HG03135 (cell line): ENCODE results near the gene PTGDS.

Source experiments
- ATAC-seq: cut with Tn5 transposase; IDR thresholded peaks from one replicate; pipeline ENCODE4 v1.9.1; 2021; ENCODE audit warnings: mild to moderate bottlenecking, moderate library complexity; ENCODE audit not compliant: unreplicated experiment

PTGDS gene

DNA sequence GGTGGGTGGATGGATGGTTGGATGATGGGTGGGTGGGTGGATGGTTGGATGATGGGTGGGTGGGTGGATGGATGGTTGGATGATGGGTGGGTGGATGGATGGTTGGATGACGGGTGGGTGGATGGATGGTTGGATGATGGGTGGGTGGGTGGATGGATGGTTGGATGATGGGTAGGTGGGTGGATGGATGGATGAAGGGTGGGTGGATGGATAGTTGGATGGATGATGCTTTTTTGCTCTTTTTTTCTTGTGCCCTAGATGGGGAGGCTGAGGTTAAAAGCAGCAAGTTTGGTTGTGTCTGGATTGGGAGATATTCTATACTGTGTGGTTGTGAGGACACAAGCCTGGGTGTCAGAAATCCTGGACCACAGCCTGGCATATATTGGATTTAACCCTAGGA is 19.8 kb upstream of the PTGDS start:
- no peak for ATAC-seq

DNA sequence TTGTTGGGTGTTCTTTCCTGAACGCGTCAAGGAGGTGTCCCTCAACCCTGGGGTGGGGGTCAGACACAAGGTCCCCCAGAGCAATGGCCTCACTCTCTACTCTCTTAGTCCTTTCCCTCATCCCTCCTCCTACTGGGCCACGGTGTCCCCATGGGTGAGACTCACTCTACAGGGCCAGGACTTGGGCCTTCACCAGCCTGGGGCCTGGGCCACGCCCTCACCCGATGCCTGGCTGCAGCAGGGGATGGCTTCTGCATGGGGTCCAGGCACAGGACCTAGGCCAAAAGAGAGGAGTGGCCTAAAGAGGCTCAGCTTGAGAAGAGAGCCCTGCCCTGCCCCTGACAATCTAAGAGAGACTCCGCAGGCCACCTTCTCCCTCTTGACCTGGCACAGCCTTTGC is 19.4 kb upstream of the PTGDS start:
- ATAC-seq, result no peak

DNA sequence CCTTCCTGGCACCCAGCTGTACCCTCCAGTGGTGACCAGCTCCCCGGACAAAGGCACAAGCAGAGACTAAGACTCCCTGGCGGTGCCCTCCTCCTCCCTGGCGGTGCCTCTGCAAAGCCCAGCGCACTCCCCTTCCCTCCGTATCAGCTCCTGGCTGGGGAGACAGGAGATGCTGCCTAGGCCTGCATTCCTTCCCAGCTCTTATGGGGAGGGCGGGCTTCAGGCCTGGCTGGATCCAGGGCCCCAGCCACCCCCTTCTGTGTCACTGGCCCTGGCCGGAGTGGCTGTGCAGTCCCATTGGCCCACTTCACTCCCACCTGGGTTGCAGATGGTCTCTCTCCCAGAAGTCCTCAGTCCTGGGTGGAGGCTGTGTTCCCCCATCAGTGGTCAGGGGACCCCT is 18.8 kb upstream of the PTGDS start:
- no peak for ATAC-seq

DNA sequence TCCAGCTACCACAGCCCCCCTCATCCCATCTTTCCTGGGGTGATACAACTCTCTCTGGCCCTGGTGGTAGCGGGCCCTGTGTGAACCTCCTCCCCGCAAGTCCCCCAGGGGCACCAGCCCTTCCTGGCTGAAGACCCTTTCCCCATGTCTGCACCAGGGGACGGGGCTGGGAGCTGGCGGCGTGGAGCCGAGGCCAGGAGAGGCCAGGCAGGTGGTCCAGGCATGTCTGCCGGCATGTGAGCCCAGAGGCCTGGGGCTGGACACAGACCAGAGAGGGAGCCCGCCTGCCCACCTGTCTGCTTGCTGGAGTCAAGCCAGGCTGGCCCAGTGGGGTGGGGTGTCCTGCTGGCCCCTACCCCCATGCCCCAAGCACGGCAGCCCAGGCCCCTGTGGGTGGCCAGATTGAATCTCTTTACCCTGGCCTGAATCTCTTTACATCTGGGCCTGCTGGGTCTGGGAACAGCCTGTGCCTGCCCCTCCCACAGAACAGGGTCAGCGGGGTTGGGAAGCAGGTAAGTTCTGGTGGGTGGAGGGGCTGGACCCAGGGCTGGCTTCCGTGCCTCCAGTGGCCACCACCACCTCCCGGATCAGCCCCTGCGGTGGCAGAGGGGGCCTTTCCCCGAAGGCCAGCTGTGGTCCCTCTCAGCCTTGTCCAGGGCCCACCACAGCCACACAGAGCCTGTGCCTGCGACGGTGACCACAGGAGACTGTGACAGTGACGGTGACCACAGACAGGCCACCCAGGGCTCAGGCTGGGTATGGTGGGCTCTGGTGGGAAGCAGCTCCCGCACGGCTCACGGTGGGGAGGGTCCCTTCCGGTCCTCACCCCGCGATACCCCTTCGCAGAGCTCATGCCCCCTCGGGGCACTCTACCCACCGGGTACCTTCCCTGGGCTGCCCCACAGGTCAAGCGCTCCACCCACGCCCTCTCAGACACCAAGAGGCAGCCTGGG is 18.1 kb upstream of the PTGDS start:
- no peak for ATAC-seq

DNA sequence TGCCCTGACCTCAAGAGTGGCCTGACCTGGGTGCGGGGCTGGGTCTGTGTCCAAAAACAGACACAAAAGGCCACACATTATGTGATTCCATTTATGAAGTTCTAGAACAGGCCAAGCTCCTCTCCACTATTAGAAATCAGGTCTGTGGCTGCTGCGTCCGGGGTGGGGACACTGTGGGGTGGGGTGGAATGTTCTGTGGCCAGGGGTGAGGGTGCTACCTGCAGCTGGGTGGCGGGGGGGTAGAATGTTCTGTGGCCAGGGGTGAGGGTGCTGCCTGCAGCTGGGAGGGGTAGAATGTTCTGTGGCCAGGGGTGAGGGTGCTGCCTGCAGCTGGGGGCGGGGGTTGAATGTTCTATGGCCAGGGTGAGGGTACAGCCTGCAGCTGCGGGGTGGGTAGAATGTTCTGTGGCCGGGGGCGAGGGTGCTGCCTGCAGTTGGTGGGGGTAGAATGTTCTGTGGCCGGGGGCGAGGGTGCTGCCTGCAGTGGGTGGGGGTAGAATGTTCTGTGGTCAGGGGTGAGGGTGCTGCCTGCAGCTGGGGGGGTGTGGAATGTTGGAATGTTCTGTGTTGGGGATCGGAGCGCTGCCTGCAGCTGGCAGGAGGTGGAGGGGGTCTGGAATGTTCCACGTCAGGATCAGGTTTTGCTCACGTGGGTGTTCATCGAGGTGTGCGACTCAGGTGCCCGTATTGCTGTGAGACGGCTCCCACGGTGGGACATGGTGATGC is 16.9 kb upstream of the PTGDS start:
- ATAC-seq, result no peak

DNA sequence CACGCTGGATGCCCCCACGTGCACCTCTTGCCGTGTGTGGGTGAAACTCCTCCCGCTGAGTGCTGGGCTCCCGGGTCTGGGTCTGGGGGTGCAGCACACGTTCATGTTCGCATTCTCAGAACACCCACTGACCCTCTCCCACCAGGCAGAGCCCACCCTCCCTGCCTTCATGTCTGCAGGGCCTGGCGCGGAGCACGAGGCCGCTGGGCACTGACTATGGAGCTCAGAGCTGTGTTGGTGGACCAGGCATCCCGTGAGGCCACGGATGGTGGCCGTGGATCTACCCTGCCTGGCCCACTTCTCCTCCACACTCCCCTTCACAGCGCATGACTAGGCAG is 16.4 kb upstream of the PTGDS start:
- ATAC-seq, result no peak

DNA sequence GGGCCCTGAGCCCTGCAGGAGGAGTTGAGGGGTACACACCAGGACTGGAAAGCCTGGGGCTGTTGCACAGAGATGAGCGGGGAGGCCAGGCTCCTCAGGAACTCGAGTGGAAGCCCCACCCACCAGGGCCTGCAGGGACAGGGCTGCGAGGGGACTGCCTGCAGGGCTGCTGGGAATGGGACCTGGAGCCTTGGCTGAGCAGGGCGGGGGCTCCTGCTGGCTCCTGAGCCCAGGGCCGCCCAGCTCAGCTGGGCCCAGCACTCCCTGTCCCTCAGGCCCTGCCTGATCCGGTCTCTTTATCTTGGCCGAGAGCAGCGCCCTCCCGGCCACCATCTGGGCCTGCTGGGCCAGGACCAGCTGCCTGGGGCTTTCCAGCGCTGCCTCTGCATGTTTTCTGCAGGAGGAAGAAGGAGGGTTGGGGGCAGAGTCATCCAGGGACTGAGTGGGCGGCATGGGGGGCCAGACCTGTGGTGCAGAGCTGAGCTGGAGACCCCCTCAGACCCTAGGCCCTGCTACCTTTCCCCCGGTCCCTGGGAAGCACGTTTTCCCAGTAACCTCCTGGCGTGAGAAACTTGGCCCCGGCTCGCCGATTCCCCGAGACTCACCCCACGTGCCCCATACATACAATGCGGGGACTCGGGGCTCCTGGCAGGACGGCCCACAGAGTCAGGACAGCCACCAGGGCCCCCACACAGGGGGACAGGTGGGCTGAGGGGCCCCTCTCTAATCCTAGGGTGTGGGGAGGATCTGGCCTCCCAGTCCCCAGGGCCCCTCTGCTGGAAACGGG is 15.8 kb upstream of the PTGDS start:
- no peak for ATAC-seq

DNA sequence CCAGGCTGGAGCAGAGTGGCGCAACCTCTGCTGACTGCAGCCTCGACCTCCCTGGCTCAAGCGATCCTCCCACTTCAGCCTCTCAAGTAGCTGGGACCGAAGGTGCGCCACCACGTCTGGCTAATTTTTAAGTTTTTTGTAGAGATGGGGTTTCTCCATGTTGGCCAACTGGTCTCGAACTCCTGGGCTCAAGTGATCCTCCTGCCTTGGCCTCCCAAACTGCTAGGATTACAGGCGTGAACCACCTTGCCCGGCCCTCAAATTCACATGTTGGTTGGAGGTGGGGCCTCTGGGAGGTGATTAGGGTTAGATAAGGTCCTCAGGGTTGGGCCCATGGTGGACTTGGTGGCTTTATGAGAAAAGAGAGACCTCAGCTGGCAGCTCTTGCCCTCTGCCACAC is 15.1 kb upstream of the PTGDS start:
- no peak for ATAC-seq

DNA sequence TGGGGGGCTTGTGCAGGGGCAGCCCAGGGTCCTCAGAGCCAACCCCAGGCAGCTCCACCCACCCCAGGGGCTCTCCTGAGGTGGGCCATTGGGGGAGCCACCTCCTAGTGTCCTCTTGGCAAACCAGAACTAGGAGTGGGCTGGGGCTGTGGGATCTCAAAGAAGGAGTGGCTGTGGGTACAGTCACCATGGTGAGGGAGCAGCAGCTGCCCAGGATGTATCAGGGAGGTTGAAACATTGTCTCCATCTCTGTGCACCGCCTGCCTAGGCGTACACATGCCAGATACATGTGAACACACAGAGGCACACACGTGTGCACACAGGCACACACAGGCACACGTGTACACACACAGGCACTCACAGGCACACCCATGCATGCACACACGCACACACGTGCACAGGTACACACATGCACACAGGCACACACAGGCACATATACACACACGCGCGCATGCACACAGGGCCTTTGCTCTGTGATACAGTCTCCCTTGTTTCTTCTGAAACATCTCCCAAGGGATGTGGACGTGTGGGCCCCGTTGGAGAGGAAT is 14.5 kb upstream of the PTGDS start:
- ATAC-seq, result no peak

DNA sequence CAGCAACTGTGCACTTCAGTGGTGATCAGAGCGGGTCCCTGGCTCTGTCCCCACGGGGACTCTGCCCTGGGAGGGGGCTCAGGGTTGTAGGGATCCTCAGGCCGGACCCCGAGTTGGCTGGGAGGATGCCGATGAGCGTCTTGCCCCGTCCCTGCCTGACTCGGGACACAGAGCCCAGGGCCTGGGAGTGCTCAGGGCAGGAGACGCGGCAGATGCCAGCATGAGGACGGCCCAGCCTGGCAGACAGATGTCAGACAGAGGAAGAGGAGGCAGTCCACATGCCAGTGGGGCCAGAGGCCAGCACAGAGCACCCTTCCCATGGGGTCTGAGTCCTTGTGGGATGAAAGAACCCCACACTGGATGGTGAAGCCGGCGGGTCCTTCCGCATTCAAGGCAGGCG is 14.0 kb upstream of the PTGDS start:
- ATAC-seq, result no peak

DNA sequence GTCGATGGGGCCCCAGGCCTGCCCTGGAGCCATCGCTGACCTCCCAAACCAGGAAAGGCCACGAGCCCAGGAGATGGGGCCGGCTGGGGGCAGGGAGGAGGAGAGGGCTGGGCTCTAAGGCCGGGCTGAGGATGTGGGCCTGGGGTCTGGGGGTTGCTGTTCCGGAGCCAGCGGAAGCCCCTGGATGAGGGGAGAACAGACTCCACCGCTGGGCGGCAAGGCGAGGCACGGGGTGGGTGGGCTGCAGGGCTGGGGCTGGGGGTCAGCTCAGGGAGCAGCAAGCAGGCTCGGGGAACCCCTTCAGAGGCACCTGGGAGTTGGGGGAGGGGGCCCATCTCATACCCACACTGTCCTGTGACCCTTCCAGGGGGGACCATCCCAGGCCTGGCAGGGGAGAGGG is 13.6 kb upstream of the PTGDS start:
- ATAC-seq, result no peak

DNA sequence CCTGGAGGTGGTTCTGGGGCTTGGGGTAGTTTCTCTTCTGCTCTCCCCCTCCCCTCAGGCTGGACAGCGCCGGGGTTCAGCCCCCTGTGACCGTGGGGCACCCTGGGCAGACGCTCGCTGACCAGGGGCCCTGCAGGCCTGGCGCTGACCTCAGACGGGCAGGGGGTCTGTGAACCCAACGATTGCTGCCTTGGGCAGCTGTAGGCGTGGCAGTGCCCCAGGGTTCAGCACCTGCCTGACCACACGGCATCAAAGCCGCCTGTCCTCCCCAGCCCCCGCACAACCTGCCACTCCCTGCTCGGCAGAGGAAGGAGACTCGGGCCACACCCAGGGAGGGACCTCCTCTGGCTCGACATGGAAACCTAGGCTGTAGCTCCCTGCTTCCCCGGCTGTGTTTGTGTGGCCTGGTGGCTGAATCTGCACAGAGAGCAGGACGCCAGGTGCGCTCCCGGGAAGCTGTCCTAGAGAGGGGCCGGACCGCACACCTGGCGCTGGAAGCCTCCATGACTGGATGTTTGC is 13.1 kb upstream of the PTGDS start:
- no peak for ATAC-seq

DNA sequence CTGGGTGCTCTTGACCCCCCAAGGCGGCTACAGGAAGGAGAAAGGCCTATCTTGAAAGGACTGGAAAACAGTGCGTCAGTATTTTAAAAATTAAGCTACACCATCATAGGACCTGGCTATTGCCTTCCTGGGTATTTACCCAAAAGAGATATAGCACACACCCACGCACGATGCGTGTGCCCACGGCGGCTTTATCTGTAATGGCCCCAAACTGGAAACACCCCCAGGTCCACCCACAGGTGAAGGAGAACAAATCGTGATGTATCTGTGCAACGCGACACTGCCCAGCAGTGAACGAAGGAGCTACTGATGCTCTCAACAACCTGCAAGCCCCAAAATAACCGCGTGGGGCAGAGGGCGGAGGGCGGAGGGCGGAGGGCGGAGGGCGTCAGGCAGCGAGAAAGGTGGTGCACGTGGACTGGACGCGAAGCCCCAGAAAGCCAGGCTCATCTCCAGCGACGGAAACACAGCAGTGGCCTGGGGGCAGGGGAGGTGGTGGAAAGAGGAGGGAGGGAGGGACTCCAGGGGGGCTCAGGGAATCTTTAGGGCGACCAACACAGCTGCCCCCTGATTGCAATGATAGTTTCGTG is 12.4 kb upstream of the PTGDS start:
- no peak for ATAC-seq

DNA sequence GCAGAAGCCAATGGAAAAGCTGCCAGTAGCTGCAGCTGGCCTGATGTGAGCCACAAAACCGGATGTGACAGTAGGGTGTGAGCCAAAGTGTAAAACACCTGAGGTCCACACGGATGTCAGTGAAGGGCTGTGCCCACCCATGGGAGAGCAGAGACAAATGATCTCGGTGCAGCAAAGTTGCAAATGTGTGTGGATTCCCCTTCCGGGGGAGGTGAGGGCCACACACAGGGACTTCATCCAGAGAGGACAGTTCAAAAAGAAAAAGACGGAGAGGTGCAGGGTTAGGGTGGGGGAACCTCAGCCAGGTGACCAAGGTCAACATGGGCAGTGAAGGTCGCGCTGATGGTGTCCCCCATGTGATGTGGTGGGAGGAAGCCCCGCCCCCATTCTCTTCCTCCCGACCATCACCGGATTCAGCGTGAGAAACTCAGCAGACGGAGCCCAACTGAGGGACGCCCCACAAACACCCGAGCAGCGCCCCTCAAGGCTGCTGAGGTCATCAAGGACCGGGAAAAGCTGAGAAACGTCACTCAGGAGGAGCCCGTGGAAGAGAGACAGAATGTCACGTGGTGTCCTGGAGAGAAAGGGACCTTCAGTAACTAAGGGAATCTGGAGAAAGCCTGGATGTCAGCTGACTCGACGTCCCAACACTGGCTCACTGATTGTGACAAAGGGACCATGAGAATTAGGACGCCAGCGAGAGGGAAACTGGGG is 11.4 kb upstream of the PTGDS start:
- ATAC-seq, result no peak

DNA sequence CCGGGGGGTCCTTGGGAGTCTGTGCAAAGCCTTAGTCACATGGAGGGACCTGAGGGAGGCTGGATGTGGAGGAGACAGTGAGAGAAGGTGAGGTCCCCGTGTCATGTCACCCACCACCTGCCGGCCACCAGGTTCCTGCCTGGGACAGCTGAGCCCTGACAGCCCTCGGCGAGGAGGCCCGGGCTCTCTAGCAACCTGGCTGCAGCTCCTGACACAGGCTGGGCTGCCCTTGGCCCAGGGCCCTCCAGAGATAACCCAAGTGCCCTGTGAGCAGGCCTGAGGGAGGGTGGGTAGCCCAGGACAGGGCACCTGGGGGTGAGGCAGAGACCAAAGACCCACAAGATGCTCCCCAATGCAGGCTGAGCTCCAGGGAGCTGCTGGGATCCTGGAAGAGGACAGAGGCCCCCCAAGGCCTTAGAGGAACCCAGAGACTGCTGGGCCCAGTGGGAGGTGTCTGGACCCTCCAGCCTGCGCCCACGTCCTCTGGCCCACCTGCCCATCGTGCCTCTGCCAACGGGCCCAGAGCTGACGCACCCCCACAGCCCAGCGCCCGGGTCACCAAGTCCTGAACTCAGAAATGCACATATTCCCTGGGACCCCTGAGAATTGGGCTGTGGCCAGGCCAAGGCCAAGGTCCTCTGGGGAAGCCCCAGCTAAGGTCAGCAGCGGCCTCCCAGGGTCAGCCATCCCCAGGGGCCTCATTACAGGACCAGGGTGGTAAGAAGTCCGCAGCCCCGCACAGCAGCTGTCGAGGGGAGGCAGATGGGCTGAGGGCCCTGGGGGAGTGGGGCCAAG is 8.8 kb upstream of the PTGDS start:
- ATAC-seq, result no peak

DNA sequence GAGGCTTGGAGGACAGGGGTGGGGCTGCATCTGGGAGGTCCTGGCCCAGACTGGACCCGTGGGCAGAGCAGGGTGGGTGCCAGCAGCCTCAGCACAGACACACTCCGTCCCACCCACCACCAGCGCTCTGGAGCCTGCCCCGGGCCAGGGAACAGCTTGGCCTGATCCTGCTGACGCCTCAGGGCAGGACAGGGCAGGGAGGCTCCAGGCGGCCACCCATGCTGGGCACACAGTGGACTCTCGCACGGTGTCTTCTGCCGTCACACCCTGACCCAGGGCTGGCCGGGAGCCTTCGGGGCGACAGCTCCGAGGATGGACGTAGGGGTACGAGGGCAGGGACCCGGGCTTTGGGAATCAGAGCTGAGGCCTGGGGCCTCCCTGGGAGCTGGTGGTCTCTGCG is 8.2 kb upstream of the PTGDS start:
- ATAC-seq, result no peak

DNA sequence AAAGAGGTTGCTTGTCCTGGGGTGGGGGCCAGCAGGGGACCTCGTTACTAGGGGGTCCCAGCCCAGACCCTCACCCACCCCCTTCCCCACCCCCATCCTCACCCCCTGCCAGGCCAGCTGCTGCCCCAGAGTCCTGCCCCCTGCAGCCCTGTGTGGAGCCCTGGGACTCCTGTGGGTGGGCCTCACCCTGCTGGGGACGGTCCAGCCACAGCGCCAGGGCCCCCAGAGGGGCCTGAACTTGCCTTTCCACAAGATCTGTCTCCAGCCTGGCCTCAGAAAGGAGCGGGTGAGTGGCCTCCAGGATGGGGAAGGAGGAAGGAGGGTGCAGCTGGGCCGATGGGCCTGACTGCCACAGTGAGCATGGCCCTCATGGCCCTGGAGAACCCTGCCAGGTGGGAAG is 7.5 kb upstream of the PTGDS start:
- ATAC-seq, result no peak

DNA sequence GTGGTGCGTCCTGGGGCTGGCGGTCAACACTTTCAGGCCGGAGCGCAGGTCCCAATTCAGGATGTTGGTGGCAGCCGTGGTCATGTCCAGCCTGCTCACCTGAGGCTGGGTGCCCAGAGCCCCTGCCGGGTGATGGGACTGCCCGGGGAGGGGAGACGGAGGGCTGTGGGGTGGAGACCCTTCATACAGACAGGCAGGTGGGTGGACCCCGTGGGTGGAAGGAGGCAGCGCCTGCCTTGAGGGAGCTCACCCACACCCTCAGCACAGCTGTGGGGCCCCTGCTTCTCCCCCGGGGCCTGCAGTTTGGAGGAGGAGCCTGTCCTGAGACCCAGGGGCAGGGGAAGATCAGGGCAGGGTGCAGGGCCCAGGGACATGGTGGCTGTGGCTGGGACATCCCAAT is 6.9 kb upstream of the PTGDS start:
- ATAC-seq, result no peak

DNA sequence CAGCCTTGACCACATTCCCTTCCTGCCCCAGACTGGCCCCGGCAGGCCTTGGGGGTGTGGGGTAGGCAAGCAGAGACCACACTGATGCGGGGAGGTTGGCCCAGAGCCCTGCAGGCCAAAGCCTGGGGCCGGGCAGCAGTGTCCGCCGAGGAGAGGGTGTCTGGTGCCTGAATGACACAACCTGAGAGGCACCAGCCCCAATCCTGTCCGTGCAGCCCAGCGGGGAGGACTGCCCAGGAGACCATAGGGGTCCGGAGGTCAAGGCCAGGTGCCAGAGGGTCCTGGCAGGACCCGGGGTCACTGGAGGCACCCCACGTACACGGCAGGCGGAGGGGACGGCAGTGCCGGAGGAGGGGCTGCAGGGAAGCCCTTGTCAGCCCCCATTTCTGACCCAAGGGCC is 5.6 kb upstream of the PTGDS start:
- no peak for ATAC-seq
